AG09309 (cell line): ENCODE measurements around the gene ZSCAN12.

ENCODE experiments used
- DNase-seq: peaks from one replicate; pipeline ENCODE4 v3.0.0-alpha.2; 2010; ENCODE audit warnings: low read depth
- H3K4me3 ChIP-seq: 2 replicates; pipeline ENCODE4 v1.5.1; 2011; ENCODE audit warnings: mild to moderate bottlenecking, low read depth, low read length, moderate library complexity; ENCODE audit not compliant: control insufficient read depth
- CTCF ChIP-seq: IDR thresholded peaks from 2 replicates; pipeline ENCODE4 v1.5.1; 2011; ENCODE audit warnings: mild to moderate bottlenecking, low read depth, low read length, inconsistent platforms; ENCODE audit not compliant: insufficient read depth, control insufficient read depth; ENCODE audit errors: missing control alignments

The ZSCAN12 gene

DNA sequence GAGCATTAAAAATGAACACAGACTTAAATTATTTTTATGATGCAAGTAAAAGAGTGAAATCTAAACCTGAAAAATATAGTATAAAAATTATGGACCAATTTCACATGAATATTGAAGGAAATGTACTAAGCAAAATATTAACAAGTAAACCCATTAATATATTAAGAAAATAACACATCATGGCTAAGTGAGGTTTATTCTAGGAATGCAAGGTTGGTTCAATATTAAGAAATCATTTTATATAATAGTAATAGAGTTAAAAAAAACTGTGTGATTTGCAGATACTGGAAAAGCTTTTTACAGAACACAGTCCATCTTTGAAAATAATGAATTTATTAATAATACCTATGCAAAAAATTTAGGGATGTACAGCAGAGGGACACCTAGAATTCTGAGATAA lies 20.9 kb downstream of the ZSCAN12 start:
- no peak for TF ChIP-seq CTCF
- DNase-seq: no peak
- no peak overlapping the region for H3K4me3 ChIP-seq

DNA sequence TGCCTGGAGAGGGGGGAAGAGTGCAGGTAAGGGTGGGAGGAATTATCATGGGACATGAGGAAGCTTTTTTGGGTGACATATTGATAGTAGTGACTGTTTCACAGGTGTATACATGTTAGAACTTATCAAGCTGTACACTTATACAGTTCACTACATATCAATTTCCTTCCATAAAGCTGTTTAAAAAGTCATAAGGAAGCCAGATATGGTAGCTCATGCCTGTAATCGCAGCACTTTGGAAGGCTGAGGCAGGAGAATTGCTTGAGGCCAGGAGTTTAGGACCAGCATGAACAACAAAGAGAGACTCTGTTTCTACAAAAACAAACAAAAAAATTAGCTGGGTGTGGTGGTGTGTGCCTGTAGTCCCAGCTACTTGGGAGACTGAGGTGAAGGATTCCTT lies 21.7 kb downstream of the ZSCAN12 start:
- DNase-seq: no peak
- H3K4me3 ChIP-seq: no peak overlapping the region
- TF ChIP-seq CTCF: no peak

DNA sequence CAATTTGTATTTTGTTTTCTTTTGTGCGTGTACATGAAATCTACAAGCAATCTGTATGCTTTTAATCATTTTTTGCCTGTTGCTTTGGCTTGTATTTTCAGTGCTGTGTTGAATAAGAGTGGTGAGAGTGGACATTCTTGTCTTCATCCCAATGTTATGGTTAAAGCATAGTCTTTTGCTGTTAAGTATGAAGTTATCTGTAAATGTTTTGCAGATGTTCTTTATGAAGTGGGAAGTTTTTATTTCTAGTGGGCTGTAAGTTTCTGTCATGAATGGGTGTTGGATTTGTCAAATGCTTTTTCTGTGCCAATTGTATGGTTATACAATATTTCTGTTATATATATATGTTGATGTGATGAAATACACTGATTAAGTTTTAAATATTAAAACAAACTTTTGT lies 25.6 kb downstream of the ZSCAN12 start:
- no peak for TF ChIP-seq CTCF
- H3K4me3 ChIP-seq: no peak overlapping the region
- DNase-seq: no peak

- no peak for TF ChIP-seq CTCF
- no peak overlapping the region for H3K4me3 ChIP-seq
- DNase-seq: no peak
These were observed 27.7 kb downstream of the ZSCAN12 start for GRCh38 chr6:28371706-28372451.

DNA sequence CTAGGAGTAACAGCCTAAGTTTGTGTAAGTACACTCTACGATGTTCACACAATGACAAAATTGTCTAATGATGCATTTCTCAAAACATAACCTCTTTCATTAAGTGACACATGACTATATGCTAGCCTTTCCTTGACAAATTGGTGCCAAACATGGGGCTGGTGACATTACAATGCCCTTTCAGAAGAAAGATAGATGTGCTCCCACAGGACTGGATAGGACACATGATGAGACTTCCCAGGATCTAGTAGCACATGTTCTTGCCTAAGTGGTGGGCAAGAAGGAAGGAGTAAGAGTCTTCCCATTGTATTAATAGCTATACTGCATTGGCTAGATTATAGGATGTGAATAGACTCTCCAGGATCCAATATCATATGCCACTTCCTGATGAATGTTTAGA lies 28.3 kb downstream of the ZSCAN12 start:
- TF ChIP-seq CTCF: no peak
- DNase-seq: no peak
- H3K4me3 ChIP-seq: no peak overlapping the region

GRCh38 chr6:28370440-28370839 lies 29.1 kb downstream of the ZSCAN12 start:
- no peak for DNase-seq
- H3K4me3 ChIP-seq: no peak overlapping the region
- TF ChIP-seq CTCF: no peak
